Measurements from ENCODE around the gene MRS2.

GRCh38 chr6:24385536-24386269, 17.0 kb upstream of the MRS2 start:
- TF ChIP-seq CHD2 (IDR thresholded peaks at IDR 0.05; ENCODE audit: low read length, partially characterized antibody) (no peak), CTCF (IDR thresholded peaks at IDR 0.05) (no peak), TAF1 (IDR thresholded peaks at IDR 0.05; ENCODE audit: borderline replicate concordance, low read depth, low read length) (no peak), PBX3 (IDR thresholded peaks at IDR 0.05) (no peak), EP300 (IDR thresholded peaks at IDR 0.05; ENCODE audit: borderline replicate concordance in 1 of 2, low read depth in 1 of 2, low read length in 1 of 2) (no peak), GABPA (IDR thresholded peaks at IDR 0.05; ENCODE audit: low read depth) (no peak), RAD21 (IDR thresholded peaks at IDR 0.05; ENCODE audit: low read length) (no peak), POLR2AphosphoS5 (IDR thresholded peaks at IDR 0.05; ENCODE audit: low read depth, low read length) (no peak), USF1 (IDR thresholded peaks at IDR 0.05; ENCODE audit: borderline replicate concordance, low read depth) (no peak), MEF2A (IDR thresholded peaks at IDR 0.05; ENCODE audit: borderline replicate concordance, low read depth) (no peak), EZH2phosphoT487 (IDR thresholded peaks at IDR 0.05; ENCODE audit: borderline replicate concordance, low read depth) (no peak), JUND (IDR thresholded peaks at IDR 0.05) (no peak), NRF1 (IDR thresholded peaks at IDR 0.05; ENCODE audit: low read depth, low read length) (no peak)

Measured in SK-N-SH (cell line).